Fibroblast of lung (primary cell): ENCODE results near the gene BID. TPM values are rescaled to one million over a fixed set of nuclear protein-coding genes. Genes with fewer than 3 reads are reported as not detected.

Experiments used
- DNase-seq, 2 donors: peaks; one replicate each; pipeline versions ENCODE4 v3.0.0 to v3.0.0-alpha.2; 2010; ENCODE audit warnings: low read depth in 2 of 2
- H2AFZ ChIP-seq: 2 replicates; pipeline ENCODE4 v1.5.1; 2012; ENCODE audit warnings: low read length, control low read depth, inconsistent platforms
- H3K27ac ChIP-seq: 2 replicates; pipeline ENCODE4 v1.5.1; 2011; ENCODE audit warnings: low read length, control low read depth; ENCODE audit not compliant: insufficient read depth
- H3K27me3 ChIP-seq: 2 replicates; pipeline ENCODE4 v1.5.1; 2011; ENCODE audit warnings: mild to moderate bottlenecking, low read length; ENCODE audit not compliant: control insufficient read depth, insufficient read depth
- H3K36me3 ChIP-seq: 2 replicates; pipeline ENCODE4 v1.5.1; 2011; ENCODE audit warnings: low read length; ENCODE audit not compliant: control insufficient read depth, insufficient read depth
- H3K4me1 ChIP-seq: 2 replicates; pipeline ENCODE4 v1.5.1; 2011; ENCODE audit warnings: low read length; ENCODE audit not compliant: control insufficient read depth, insufficient read depth; ENCODE audit errors: extremely low read depth
- H3K4me2 ChIP-seq: 2 replicates; pipeline ENCODE4 v1.5.1; 2011; ENCODE audit warnings: low read length, control low read depth; ENCODE audit not compliant: insufficient read depth; ENCODE audit errors: extremely low read depth
- H3K4me3 ChIP-seq, 4 experiments: fragments of 200-600 bp in 1 of 4; sonication (generic) in 1 of 4; replicated peaks in 1 of 4; 2 replicates each; pipeline ENCODE4 v1.5.1; 2011 to 2016; ENCODE audit warnings: low read length in 4 of 4, low read depth in 3 of 4, mild to moderate bottlenecking in 3 of 4, control low read depth in 2 of 4, inconsistent platforms in 1 of 4, mixed read lengths in 1 of 4; ENCODE audit not compliant: insufficient read depth in 1 of 4; ENCODE audit errors: control extremely low read depth in 1 of 4
- H3K79me2 ChIP-seq: 2 replicates; pipeline ENCODE4 v1.5.1; 2012; ENCODE audit warnings: mild to moderate bottlenecking, low read length, inconsistent platforms; ENCODE audit not compliant: control insufficient read depth, insufficient read depth
- H3K9ac ChIP-seq: 2 replicates; pipeline ENCODE4 v1.5.1; 2011; ENCODE audit warnings: mild to moderate bottlenecking, low read length, control low read depth; ENCODE audit not compliant: insufficient read depth
- H3K9me3 ChIP-seq: 2 replicates; pipeline ENCODE4 v1.5.1; 2012; ENCODE audit warnings: low read depth, low read length; ENCODE audit not compliant: control insufficient read depth, insufficient read depth
- H4K20me1 ChIP-seq: 2 replicates; pipeline ENCODE4 v1.5.1; 2011; ENCODE audit warnings: low read length; ENCODE audit not compliant: control insufficient read depth, insufficient read depth; ENCODE audit errors: extremely low read depth
- EZH2 ChIP-seq: IDR thresholded peaks from 2 replicates; pipeline ENCODE4 v1.5.1; 2012; ENCODE audit warnings: low read length, control low read depth, mild to moderate bottlenecking; ENCODE audit errors: missing control alignments
- polyA plus RNA-seq, 2 donors: library from polyadenylated mRNA; depleted of rRNA in 1 of 2; stranded (reverse) in 1 of 2; unstranded in 1 of 2; fragments of >200 nt; gene quantifications; 2 replicates each; pipeline ENCODE4 v1.2.1, GENCODE V29; 2011 to 2012; ENCODE audit warnings: missing spikeins in 1 of 2
- total RNA-seq: library from RNA; depleted of rRNA; stranded (reverse); fragments of >200 nt; gene quantifications from 2 replicates; pipeline ENCODE4 v1.2.1, GENCODE V29; 2014
- TF ChIP-seq, protein P1 (sequence below), 2 donors: IDR thresholded peaks in 1 of 2; conservative IDR thresholded peaks in 1 of 2; 1 replicate in 1 of 2; 2 replicates in 1 of 2; pipeline ENCODE4 v1.5.1; 2011 to 2012; ENCODE audit warnings: low read length in 2 of 2, control low read depth in 1 of 2, inconsistent platforms in 1 of 2, low read depth in 1 of 2, mild to moderate bottlenecking in 1 of 2

Gene BID
- total and polyA plus RNA-seq, 2 donors (not counting 1 experiment from before 2014, with no cell fraction given), result 13.4 to 23.4 TPM

DNA sequence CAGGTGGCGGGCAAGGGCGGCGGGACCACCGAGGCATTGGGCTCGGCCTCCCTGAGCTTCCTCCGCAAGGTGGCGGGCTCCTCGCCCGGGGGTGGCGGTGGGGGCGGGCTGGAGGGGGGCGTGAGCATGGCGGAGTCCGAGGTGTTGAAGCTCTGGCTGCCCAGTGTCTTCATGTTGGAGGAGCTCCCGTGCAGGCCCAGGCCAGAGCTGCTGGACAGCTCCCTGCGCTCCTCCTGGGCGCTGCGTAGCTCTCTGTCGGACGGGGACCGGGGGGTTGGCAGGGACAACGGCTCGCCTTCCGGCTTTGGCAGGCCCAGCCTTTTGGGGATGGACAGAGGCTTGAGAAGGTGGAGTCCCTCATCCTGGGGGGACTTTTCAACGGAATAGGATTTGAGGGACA, 43.9 kb upstream of the BID start:
- H3K4me3 ChIP-seq, result no peak overlapping the region
- H2AFZ ChIP-seq, result no peak overlapping the region
- no peaks in the 10 kb centered on the region for H3K27me3 ChIP-seq
- H3K36me3 ChIP-seq, result peaks cover 9% of the 10 kb centered on the region
- no peaks in the 10 kb centered on the region for H3K9me3 ChIP-seq
- DNase-seq, result no peak
- no peaks in the 10 kb centered on the region for H3K79me2 ChIP-seq
- no peaks in the 10 kb centered on the region for H3K4me1 ChIP-seq
- H3K27ac ChIP-seq, result no peak overlapping the region
- no peak overlapping the region for H3K4me2 ChIP-seq
- H3K9ac ChIP-seq, result no peak overlapping the region
- H4K20me1 ChIP-seq, result no peaks in the 10 kb centered on the region
- no peak for TF ChIP-seq EZH2
- TF ChIP-seq, protein P1, sequence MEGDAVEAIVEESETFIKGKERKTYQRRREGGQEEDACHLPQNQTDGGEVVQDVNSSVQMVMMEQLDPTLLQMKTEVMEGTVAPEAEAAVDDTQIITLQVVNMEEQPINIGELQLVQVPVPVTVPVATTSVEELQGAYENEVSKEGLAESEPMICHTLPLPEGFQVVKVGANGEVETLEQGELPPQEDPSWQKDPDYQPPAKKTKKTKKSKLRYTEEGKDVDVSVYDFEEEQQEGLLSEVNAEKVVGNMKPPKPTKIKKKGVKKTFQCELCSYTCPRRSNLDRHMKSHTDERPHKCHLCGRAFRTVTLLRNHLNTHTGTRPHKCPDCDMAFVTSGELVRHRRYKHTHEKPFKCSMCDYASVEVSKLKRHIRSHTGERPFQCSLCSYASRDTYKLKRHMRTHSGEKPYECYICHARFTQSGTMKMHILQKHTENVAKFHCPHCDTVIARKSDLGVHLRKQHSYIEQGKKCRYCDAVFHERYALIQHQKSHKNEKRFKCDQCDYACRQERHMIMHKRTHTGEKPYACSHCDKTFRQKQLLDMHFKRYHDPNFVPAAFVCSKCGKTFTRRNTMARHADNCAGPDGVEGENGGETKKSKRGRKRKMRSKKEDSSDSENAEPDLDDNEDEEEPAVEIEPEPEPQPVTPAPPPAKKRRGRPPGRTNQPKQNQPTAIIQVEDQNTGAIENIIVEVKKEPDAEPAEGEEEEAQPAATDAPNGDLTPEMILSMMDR (conservative IDR thresholded peaks at IDR 0.05 in 1 of 2, IDR thresholded peaks at IDR 0.05 in 1 of 2; ENCODE audit: low read depth in 1 of 2, low read length in 2 of 2), result no peak

DNA sequence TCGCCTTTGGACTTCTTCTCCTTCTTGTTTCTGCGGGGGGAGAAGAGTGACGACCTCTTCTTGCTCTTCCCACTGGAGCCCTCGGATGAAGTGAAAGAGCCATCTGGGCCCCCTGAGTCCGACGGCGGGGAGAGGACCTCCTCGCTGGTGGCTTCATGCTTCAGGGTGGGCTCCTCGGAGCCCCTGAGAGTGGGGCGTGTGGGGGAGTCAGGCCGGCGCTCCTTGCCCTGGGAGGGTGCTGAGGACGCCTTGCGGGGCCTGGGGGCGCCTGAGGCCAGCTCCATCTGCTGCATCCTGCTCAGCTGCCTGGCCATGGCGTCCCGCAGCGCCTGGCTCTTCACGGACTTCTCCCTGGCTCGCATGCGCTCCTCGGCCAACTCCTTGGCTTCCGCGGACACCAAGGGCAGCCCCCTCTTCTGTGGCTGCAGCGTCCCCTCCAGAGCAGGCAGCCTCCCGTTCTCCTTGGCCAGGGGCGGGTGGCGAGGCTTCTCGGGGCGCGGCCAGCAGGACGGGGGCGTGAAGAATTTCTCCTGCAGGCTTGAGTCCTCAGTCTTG, 43.3 kb upstream of the BID start:
- H3K9ac ChIP-seq, result no peak overlapping the region
- H3K36me3 ChIP-seq, result peaks cover 8% of the 10 kb centered on the region
- no peaks in the 10 kb centered on the region for H3K9me3 ChIP-seq
- H3K4me1 ChIP-seq, result no peaks in the 10 kb centered on the region
- no peak overlapping the region for H3K4me2 ChIP-seq
- no peak for DNase-seq
- H3K79me2 ChIP-seq, result no peaks in the 10 kb centered on the region
- no peak overlapping the region for H3K27ac ChIP-seq
- no peaks in the 10 kb centered on the region for H4K20me1 ChIP-seq
- H2AFZ ChIP-seq, result no peak overlapping the region
- no peak overlapping the region for H3K4me3 ChIP-seq
- no peak for TF ChIP-seq EZH2
- TF ChIP-seq, protein P1 (conservative IDR thresholded peaks at IDR 0.05 in 1 of 2, IDR thresholded peaks at IDR 0.05 in 1 of 2; ENCODE audit: low read depth in 1 of 2, low read length in 2 of 2), result no peak
- no peaks in the 10 kb centered on the region for H3K27me3 ChIP-seq

GRCh38 chr22:17817079-17817478, 42.8 kb upstream of the BID start:
- H3K9ac ChIP-seq, result no peak overlapping the region
- no peak overlapping the region for H2AFZ ChIP-seq
- peaks cover 6% of the 10 kb centered on the region for H3K36me3 ChIP-seq
- H3K27ac ChIP-seq, result no peak overlapping the region
- no peaks in the 10 kb centered on the region for H4K20me1 ChIP-seq
- no peaks in the 10 kb centered on the region for H3K4me1 ChIP-seq
- H3K4me3 ChIP-seq, result no peak overlapping the region
- H3K27me3 ChIP-seq, result no peaks in the 10 kb centered on the region
- no peaks in the 10 kb centered on the region for H3K79me2 ChIP-seq
- TF ChIP-seq, protein P1 (conservative IDR thresholded peaks at IDR 0.05 in 1 of 2, IDR thresholded peaks at IDR 0.05 in 1 of 2; ENCODE audit: low read depth in 1 of 2, low read length in 2 of 2), result no peak
- no peak for TF ChIP-seq EZH2
- H3K4me2 ChIP-seq, result no peak overlapping the region
- no peak for DNase-seq
- H3K9me3 ChIP-seq, result no peaks in the 10 kb centered on the region
